Calu3 (cell line): Measurements from ENCODE around the gene EGFR. TPM values are rescaled to one million over a fixed set of nuclear protein-coding genes. Genes with fewer than 3 reads are reported as not detected.
"Not testable (repeated sequence)": the region's sequence is repeated elsewhere in the genome, so short reads cannot be mapped to it uniquely, and the experiment has no call there.

Experiments used
- BruUV-seq: library from RNA; stranded (reverse); fragments of 400-500 nt; replicated peaks from 2 replicates; lab custom pipeline; 2021; lab: Mats Ljungman, UMichigan
- CTCF ChIA-PET: fragments of 300-600 bp; sonication (Branson Sonifier 250); formaldehyde crosslinking; loops from one replicate; lab custom pipeline; 2022; ENCODE audit warnings: antibody characterized with exemption; lab: Charles Lee
- DNase-seq: peaks from one replicate; pipeline ENCODE4 v3.0.0; 2022
- H3K27ac Mint-ChIP-seq: one replicate; pipeline ENCODE4 v1.8.0; 2022; ENCODE audit warnings: mixed read lengths; ENCODE audit not compliant: unreplicated experiment
- H3K27me3 Mint-ChIP-seq: one replicate; pipeline ENCODE4 v1.8.0; 2022; ENCODE audit warnings: mixed read lengths; ENCODE audit not compliant: unreplicated experiment
- H3K36me3 Mint-ChIP-seq: one replicate; pipeline ENCODE4 v1.8.0; 2022; ENCODE audit warnings: mild to moderate bottlenecking, moderate library complexity, mixed read lengths; ENCODE audit not compliant: insufficient read depth, unreplicated experiment
- H3K4me1 Mint-ChIP-seq: one replicate; pipeline ENCODE4 v1.8.0; 2022; ENCODE audit warnings: mild to moderate bottlenecking, low read depth, mixed read lengths; ENCODE audit not compliant: unreplicated experiment
- H3K4me3 Mint-ChIP-seq: one replicate; pipeline ENCODE4 v1.8.0; 2022; ENCODE audit warnings: mild to moderate bottlenecking, low read depth, moderate library complexity, mixed read lengths; ENCODE audit not compliant: unreplicated experiment
- H3K9me3 Mint-ChIP-seq: one replicate; pipeline ENCODE4 v1.8.0; 2022; ENCODE audit warnings: low read depth, mixed read lengths; ENCODE audit not compliant: unreplicated experiment
- CTCF ChIP-seq: fragments of 200-600 bp; IDR thresholded peaks from one replicate; pipeline ENCODE4 v1.8.0; 2022; ENCODE audit warnings: antibody characterized with exemption; ENCODE audit not compliant: unreplicated experiment
- intact Hi-C: fragments of 100-400 bp; cut with micrococcal nuclease; formaldehyde crosslinking; loops from one replicate; pipeline ENCODE4 v1.10.0; 2022; ENCODE audit not compliant: unreplicated experiment
- total RNA-seq: library from RNA; stranded (reverse); gene quantifications from 2 replicates; pipeline ENCODE4 v1.2.3, GENCODE V29; 2022

The EGFR gene
- total RNA-seq, 1 experiment from 2014 or later: 87.4 TPM

GRCh38 chr7:55032069-55032699 lies 13.4 kb downstream of the EGFR start:
- Mint-ChIP-seq H3K4me1 (peaks cover 72% of the 10 kb centered on the region), H3K36me3 (peaks cover 12% of the 10 kb centered on the region), H3K27me3 (no peaks in the 10 kb centered on the region), H3K9me3 (no peaks in the 10 kb centered on the region), H3K4me3 (no peak overlapping the region), H3K27ac (peak overlapping the region; percentile 84)
- no peak for DNase-seq
- no TSS peak for BruUV-seq
- no peak for TF ChIP-seq CTCF
- intact Hi-C loops: loop anchor here (5.0 kb wide), 2 partner anchors 35 to 100 kb away; no protein-coding TSS in a partner anchor
- CTCF ChIA-PET: no interaction called here

- peaks cover 12% of the 10 kb centered on the region for H3K36me3 Mint-ChIP-seq
- DNase-seq: no peak
- H3K4me1 Mint-ChIP-seq: peaks cover 64% of the 10 kb centered on the region
- CTCF ChIA-PET: no interaction called here
- TF ChIP-seq CTCF: no peak
- no peaks in the 10 kb centered on the region for H3K27me3 Mint-ChIP-seq
- no peaks in the 10 kb centered on the region for H3K9me3 Mint-ChIP-seq
- peak overlapping the region; percentile 21 for H3K27ac Mint-ChIP-seq
- intact Hi-C loops: loop anchor here (5.0 kb wide), 2 partner anchors 34 to 99 kb away; no protein-coding TSS in a partner anchor
- no peak overlapping the region for H3K4me3 Mint-ChIP-seq
- no TSS peak for BruUV-seq
These were observed 14.5 kb downstream of the EGFR start for GRCh38 chr7:55033236-55033846.

- no peak for TF ChIP-seq CTCF
- no peak overlapping the region for H3K27ac Mint-ChIP-seq
- no TSS peak for BruUV-seq
- H3K4me3 Mint-ChIP-seq: no peak overlapping the region
- H3K27me3 Mint-ChIP-seq: no peaks in the 10 kb centered on the region
- H3K9me3 Mint-ChIP-seq: no peaks in the 10 kb centered on the region
- intact Hi-C loops: loop anchor here (5.0 kb wide), 3 partner anchors 33 to 383 kb away; no protein-coding TSS in a partner anchor
- H3K36me3 Mint-ChIP-seq: peaks cover 12% of the 10 kb centered on the region
- CTCF ChIA-PET: no interaction called here
- peaks cover 64% of the 10 kb centered on the region for H3K4me1 Mint-ChIP-seq
- no peak for DNase-seq
These were observed 16.0 kb downstream of the EGFR start for GRCh38 chr7:55034776-55035175.

- H3K27ac Mint-ChIP-seq, H3K27me3 Mint-ChIP-seq, H3K4me3 Mint-ChIP-seq, BruUV-seq, DNase-seq, H3K9me3 Mint-ChIP-seq: not testable (repeated sequence)
- intact Hi-C loops: loop anchor here (5.0 kb wide), 1 partner anchor 382 kb away; no protein-coding TSS in a partner anchor
- peaks cover 12% of the 10 kb centered on the region for H3K36me3 Mint-ChIP-seq
- H3K4me1 Mint-ChIP-seq: peaks cover 59% of the 10 kb centered on the region
- CTCF ChIA-PET: interaction anchor here (0.6 kb wide), 1 partner anchor 9 kb away, joined by 4 read pairs; no protein-coding TSS in a partner anchor
These were observed 16.6 kb downstream of the EGFR start for GRCh38 chr7:55035410-55035809.
